Stimulated activated CD4-positive, alpha-beta T cell treated with anti-CD3 and anti-CD28 coated beads, TNF-alpha, amount 100 ng/mL, for 4 hours (primary cell): ENCODE measurements around the gene UPK3A.
"Not testable (repeated sequence)": the region's sequence is repeated elsewhere in the genome, so short reads cannot be mapped to it uniquely, and the experiment has no call there.

Experiments used
- DNase-seq, 3 experiments: peaks; one replicate each; pipeline ENCODE4 v3.0.0-alpha.2; 2020; ENCODE audit warnings: low read depth in 3 of 3

Gene UPK3A

DNA sequence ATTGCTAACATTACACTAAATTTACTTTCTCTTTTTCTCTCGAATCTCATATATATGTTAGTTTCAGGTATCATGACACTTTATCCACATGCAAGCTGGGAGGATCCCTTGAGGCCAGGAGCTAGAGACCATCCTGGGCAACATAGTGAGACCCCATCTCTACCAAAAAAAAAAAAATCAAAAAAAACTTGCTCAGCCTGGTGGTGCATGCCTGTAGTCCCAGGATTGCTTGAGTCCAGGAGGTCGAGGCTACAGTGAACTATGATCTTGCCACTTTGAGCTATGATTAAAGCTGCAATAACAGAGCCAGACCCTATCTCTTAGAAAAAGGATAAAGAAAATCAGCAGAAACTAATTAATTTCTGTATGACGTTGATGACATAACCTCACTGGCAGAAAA is 3.7 kb upstream of the UPK3A start:
- DNase-seq, result no peak

DNA sequence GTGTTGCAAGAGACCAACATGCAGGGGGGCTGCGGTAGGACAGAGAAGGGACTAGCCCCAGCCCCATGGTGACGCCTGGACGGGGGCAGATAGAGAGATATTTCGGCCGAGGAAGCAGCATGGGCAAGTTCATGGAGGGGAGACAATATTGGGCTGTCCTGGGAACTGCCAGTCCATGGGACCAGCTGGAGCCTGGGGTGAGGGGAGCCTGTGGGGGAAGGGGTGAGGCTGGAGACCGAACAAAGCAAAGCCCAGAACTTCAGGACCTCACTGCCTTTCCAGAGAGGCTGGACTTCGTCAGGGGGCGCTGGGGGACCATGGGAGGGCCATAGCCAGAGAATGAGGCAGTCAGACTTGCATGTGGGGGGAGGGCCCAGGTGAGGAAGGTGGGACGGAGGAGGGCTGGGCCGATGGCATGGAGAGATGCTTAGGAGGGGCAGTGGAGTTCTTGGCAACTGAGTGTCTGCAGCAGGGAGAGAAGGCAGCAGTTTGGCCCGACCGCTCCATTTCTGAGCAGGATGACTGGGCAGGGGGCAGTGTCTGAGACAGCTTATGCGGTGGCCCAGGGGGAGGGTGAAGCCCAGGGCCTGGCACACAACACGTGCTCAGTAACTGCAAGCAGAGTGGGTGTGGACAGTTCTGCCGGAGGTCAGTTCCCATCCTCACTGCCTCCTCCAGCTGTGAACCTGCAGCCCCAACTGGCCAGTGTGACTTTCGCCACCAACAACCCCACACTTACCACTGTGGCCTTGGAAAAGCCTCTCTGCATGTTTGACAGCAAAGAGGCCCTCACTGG is 712 bp downstream of the UPK3A start:
- DNase-seq, result no peak

DNA sequence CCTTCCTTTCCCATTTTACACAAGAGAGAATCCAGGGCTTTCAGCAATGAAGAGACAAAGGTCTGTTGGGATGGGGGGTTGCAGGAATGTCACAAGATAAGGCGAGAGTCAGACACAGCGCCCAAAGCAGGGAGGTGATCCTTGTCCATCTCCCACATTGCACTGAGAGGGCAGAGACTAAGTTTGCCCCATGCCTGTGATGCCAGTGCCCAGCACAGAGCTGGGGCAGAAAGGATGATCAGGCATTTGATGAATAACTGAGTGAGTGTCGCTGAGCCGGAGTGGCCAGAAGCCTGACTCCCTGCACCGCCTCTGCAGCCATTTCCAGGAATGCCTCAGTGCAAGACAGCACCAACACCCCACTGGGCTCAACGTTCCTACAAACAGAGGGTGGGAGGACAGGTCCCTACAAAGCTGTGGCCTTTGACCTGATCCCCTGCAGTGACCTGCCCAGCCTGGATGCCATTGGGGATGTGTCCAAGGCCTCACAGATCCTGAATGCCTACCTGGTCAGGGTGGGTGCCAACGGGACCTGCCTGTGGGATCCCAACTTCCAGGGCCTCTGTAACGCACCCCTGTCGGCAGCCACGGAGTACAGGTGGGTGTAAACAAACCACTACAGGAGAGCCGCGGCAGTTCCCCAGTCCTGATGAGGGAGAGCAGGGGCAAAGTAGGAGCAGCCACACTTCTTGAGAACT is 2.3 kb downstream of the UPK3A start:
- no peak for DNase-seq

DNA sequence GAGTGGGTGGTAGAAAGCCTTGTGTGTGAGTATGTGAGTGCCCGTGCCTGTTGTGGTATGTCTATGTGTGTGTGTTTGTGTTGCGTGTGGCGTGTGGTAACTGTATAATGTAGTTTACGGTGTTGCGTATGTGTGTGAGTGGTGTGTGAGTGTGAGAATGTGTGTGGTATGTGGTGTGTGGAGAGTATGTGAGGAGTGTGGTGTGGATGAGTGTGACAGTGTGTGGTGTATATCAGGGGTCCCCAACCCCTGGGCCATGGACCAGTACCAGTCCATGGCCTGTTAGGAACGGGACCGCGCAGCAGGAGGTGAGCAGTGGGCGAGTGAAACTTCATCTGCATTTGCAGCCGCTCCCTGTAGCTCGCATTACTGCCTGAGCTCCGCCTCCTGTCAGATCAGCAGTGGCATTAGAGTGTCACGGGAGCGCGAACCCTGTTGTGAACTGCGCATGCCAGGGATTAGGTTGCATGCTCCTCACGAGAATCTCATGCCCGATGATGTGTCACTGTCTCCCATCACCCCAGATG is 5.7 kb downstream of the UPK3A start:
- DNase-seq, result no peak

DNA sequence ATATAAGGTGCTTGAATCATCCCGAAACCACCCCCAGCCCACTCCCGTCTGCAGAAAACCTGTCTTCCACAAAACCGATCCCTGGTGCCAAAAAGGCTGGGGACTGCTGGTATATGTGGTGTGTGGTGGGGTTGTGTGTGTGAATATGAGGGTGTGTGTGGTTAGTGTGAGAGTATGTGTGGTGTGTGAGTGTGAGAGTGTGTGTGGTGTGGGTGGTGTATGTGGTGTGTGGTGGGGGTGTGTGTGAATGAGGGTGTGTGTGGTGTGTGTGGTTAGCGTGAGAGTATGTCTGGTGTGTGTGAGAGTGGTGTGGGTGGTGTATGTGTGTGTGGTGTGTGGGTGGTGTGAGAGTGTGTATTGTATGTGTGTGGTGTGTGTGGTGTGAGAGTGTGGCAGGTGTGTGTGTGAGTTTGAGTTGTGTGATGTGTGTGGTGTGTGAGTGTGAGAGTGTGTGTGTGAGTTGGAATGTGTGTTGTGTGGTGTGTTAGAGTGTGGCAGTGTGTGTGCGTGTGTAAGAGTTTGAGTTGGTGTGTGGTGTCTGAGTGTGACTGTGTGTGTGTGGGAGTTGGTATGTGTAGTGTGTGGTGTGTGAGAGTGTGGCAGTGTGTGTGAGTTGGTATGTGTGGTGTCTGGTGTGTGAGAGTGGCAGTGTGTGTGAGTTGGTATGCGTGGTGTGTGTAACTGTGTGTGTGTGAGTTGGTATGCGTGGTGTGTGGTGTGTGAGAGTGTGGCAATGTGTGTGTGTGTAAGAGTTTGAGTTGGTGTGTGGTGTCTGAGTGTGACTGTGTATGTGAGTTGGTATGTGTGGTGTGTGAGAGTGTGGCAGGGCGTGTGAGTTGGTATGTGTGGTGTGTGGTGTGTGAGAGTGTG is 6.5 kb downstream of the UPK3A start:
- no peak for DNase-seq

DNA sequence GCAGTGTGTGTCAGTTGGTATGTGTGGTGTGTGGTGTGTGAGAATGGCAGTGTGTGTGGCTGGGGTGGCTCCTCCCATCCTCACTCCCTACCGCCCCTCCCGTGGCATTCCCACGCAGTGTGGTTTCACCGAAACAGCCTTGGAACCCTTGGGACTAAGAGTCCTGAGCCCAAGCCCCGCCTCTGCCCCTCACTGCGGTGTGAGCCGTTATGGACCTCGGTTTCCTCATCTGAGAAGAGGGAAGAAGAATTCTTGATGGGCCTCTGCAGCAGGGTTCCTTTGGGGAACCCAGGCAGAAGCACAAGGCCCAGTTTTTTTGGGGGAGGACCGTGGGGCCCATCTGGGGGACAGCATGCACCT is 7.2 kb downstream of the UPK3A start:
- no peak for DNase-seq

DNA sequence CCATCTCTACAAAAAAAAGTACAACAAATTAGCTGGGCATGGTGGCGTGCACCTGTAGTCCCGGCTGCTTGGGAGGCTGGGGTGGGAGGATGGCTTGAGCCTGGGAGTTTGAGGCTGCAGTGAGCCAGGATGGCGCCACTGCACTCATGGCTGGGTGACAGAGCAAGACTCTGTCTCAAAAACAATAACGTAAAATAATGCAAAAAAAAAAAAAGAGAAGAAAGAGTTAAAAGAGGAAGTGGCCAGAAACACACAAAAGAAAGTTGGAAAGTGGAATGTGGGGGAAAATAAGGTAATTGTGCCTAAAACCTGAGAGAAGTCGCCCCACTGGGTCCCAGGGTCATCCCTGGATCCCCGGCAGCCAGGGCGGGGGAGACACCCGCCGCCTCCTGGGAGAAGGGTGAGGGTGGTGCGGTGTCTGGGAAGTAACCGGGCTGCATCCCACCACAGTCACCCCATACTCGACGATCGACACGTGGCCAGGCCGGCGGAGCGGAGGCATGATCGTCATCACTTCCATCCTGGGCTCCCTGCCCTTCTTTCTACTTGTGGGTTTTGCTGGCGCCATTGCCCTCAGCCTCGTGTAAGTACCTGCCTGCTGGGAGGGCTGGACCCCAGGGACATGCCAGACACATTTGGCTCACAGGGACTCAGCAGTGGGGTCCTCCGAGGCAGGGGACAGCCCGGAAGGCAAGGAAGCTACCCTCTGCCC is 8.1 kb downstream of the UPK3A start:
- no peak for DNase-seq

DNA sequence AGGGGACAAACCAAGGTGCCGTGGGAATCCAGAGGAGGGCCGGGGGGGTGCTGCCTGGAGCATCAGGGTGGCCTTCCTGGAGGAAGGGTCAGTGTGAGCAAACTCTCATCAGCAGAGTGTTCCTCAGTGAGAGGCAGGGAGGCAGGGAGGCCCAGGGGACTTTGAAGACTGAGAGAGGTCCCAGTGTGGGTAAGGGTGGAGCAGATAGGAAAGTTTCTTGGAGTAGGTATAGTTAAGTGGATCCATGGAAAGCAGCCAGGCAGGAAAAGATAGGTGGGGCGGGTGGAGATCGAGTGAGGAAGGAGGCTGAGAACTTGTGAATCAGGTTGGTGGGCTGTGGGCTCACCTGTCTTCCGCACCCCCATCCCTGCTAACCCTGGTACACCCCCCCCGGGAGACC is 9.3 kb downstream of the UPK3A start:
- no peak for DNase-seq

DNA sequence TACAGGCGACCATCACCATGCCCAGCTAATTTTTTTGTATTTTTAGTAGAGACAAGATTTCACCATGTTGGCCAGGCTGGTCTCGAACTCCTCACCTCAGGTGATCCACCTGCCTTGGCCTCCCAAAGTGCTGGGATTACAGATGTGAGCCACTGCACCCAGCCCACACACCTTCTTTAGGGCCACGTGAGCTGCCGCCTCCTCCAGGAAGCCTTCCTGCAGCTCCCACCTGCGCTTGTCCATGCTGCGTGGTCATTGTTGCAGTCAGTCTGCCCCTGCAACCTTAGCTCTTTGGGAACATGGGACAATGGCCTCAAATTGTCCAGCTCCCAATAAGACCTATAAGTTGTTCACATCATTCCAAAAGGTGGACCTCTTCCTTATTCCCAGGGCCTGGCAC is 10.3 kb downstream of the UPK3A start:
- not testable (repeated sequence) for DNase-seq

DNA sequence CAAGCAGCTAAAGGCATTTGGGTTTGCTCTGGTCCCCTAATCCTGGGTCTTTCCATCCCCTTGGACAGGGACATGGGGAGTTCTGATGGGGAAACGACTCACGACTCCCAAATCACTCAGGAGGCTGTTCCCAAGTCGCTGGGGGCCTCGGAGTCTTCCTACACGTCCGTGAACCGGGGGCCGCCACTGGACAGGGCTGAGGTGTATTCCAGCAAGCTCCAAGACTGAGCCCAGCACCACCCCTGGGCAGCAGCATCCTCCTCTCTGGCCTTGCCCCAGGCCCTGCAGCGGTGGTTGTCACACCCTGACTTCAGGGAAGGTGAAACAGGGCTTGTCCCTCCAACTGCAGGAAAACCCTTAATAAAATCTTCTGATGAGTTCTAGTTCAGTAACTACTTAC is 10.7 kb downstream of the UPK3A start:
- no peak for DNase-seq

DNA sequence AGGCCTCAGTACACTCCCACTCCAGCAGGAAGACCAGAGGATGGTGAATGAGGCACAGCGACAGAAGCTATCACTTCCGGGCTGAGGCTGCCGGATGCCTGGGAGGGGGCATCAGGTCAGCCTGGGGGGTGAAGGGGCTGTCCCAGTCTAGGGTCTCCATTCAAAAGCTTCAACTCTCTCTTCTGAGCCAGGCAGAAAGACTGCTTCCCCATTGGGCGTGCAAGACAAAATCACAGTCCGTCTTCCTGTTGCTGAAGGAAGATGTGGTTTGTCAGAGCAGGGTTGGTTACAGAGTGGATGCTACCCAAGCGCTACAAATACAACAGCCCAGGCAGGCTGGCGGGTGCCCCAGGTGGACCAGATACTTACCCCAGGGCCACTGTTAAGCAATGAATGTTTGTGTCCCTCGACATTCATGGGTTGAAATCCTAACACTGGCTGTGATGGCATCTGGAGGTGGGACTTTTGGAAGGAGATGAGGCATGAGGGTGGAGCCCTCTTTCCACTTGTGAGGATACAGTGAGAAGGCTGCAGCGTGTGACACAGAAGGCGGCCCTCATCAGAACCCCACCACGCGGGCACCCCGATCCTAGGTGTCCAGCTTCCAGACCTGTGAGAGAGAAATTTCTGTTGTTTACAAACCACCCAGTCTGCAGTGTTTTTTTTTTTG is 12.0 kb downstream of the UPK3A start:
- no peak for DNase-seq

DNA sequence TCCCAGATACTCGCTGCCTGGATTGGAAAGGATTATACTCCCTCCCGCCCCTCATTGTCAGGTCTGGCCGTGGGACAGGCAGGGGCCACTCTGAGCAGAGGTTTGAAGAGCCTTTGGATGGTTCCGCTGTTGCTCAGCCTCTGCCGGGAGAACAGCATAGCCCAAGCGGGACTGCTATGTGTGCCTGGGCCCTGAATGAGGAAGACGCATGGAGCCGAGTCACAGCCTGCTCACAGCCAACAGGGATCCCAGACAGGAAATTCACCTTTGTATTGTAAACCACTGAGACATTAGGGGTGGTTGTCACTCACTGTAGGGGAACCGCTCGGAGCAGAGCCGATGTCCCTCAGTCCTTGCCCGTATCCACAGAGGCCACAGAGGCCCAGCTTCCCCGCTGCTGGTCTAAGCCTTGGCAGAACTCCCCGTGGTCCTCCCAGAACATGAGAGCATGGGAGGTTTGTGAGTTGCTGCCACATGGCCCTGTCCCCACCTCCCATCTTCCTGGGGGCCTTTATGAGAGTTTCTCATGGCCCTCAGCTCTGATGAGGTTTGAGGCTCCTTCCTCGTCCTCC is 14.3 kb downstream of the UPK3A start:
- no peak for DNase-seq

DNA sequence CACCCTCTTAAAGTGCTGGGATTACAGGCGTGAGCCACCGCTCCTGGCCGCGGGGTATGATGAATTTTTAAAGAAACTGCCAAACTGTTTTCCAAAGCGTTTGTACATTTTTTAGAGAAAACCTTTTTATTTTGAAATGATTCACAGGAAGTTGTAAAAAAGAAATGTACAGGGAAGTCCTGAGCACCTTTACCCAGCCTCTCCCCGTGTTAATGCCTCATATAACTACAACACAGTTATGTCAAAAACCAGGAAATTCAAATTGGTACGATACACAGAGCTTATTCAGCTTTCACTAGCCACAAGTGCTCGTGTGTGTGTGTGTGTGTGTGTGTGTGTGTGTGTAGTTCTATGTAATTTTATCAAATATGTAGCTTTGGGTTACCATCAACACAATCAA is 18.0 kb downstream of the UPK3A start:
- DNase-seq, result no peak

DNA sequence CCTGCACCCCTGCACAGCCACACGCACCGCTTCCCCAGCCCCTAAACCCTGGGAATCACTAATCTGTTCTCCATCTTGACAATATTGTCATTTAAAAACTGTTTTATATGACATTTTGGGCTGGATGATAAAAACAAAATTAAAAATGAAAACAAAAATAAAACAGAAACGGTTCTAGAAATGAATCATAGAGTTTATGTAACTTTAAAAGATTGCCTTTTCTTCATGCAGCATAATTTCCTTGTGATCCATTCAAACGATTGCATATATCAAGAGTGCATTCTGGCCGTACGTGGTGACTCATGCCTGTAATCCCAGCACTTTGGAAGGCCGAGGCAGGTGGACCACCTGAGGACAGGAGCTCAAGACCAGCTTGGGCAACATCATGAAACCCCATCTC is 18.4 kb downstream of the UPK3A start:
- DNase-seq, result no peak

DNA sequence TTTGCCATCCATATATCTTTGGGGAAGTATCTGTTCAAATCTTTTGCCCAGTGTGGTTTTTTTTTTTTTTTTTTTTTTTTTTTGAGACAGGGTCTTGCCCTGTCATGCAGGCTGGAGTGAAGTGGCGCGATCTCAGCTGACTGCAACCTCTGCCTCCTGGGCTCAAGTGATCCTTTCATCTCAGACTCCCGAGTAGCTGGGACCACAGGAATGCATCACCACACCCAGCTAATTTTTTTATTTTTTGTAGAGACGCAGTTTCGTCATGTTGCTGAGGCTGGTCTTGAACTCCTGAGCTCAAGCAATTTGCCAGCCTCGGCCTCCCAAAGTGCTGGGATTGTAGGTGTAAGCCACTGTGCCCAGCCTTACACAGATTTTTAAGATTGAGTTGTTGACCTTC is 20.2 kb downstream of the UPK3A start:
- no peak for DNase-seq

DNA sequence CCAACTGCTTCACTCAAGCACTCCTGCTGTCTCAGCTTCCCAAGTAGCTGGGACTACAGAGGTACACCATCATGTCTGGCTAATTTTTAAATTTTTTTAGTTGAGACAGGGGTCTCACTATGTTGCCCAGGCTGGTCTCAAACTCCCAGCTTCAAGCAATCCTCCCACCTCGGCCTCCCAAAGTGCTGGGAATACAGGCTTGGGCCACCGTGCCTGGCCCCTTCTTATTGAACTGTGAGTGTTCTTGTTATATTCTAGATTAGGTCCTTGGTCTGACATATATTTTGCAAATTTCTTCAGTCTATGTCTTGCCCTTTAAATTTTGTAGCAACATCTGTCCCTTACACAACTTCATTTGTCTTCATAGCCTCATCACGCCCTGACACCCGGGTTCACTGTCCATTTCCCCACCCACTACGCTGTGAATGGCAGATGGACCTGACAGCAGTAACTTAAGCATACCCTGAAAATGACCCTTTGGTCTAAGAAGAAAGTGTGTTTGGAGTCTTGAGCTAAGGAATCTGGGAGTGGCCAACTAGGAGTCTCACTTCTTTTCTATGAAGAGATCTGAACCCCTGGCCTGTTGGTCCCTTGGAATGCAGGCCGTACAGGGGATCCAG is 20.8 kb downstream of the UPK3A start:
- DNase-seq, result no peak

DNA sequence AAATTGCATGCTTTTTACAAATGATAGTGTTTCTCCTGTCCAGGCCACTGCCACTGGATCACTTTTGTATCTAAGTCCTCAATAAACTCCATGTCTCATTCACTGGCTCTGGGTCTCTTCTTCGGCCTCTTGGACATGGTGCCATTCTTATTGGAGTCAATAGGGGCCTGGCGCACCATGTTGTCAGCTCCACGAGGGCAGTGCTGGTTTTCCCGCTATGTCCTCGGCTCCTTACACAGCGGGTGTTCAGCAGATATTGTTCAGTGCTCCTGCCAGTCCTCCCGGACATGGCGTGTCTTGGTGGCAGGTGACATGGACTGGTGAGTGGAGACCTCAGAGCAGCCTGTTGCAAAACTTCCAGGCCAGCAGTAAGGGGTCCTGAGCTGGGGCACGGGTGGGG is 21.4 kb downstream of the UPK3A start:
- no peak for DNase-seq

DNA sequence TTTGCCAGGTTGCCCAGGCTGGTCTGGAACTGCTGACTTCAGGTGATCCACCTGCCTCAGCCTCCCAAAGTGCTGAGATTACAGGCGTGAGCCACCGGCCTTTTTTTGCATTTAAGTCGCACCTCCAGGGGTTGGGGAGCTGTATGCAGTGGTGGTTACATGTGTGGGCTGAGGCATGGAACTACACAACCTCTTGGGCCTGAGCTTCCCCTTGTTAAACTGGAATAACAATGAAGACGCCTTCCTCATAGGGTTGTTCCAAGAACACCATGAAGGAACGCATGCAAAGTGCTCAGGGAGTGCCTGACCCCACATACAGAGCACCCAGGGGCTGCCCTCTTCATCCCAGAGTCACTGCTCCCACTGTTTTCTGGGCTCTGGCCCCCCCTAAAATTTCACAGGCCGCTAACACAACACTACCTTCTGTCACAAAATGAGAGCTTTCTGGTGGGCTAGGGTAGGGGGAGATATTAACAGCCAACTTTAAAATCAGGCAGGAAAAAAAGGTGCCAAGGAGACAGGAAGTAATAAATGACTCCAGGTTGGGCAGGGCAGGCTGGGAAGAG is 23.7 kb downstream of the UPK3A start:
- no peak for DNase-seq

DNA sequence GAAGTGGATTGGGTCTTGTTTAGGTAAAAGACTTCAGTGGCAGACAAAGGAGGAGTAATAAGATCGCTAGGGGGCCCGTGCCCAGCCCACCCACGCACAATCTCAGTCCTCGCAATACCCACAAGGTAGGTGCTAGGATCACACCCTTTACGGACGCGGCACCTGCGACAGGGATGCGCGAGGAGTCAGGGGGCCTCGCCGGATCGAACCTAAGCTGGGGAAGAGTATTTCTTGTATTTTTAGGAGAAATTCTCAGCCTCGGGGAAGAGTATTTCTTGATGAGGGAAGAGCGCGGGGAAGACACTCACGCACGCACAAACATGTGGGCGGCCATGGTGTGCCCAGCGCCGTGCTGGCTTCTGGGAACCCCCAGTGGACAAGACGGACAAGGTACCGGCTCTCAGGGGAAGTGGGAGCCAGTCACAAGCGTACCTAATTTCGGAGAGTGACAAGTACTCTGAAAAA is 24.2 kb downstream of the UPK3A start:
- no peak for DNase-seq
